Stimulated activated CD4-positive, alpha-beta T cell treated with anti-CD3 and anti-CD28 coated beads, Interleukin-1b, Interleukin-23, amount 100 ng/mL, for 1 hour (primary cell): ENCODE results near the gene ZP3.
"Not testable (repeated sequence)": the region's sequence is repeated elsewhere in the genome, so short reads cannot be mapped to it uniquely, and the experiment has no call there.

Experiments used
- DNase-seq, 2 donors: peaks; one replicate each; pipeline ENCODE4 v3.0.0-alpha.2; 2020; ENCODE audit warnings: low read depth in 2 of 2

ZP3 gene

DNA sequence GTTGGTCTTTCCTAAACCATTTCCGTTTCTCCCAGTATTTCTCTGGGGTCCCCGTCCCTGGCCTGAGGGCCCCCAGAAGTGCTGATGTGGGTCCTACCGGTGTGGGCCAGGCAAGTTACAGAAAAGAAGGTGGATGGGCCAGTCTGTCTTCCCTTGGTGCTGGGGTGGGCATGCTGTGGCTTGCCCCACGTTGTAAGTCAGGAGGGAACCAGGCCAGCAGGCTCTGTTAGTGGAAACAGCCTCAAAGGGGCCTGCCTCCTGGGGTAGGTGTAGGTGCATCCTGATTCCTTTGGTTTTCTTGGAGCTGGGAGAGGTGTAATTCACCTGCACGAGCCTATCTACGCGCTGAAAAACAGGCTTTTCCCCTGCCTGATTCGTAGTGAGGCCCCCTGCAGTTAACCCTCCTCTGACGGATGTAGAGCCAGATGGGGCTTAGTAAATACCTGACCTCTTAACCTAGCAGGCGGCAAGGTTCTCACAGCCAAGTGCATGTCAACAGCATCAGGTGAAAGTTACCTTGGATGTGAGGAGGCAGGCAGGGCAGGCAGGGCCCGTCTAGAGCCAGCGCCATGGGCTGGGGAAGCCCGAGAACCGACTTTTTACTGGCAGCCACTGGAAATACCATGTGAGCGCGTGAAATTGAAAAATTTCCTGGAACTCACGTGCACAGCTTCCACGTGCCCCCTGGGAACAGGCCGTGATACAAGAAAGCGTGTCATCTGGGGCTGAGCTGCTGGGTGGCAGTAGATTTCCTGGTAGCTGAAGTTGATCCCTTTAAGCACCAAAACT lies 61.3 kb downstream of the ZP3 start:
- DNase-seq = not testable (repeated sequence)

DNA sequence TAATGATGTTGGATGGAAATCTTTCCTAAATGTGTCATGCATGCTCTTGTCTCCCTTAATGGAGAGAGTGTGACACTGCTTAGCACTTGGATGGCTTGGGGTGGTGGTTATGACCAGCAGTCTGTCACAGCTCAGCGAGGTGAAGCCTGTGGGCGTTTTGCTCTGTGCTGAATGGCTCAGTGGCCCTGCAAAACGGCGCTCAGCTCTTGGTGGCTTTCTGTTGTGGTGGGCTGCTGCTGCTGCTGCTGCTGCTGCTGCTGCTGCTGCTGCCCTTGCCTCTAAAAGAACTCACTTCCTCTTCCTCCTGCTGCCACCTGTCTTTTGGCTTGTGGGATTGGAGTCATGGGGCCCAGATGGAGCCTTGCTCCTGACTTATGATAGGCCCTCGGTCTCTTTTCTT lies 61.9 kb downstream of the ZP3 start:
- DNase-seq = not testable (repeated sequence)

DNA sequence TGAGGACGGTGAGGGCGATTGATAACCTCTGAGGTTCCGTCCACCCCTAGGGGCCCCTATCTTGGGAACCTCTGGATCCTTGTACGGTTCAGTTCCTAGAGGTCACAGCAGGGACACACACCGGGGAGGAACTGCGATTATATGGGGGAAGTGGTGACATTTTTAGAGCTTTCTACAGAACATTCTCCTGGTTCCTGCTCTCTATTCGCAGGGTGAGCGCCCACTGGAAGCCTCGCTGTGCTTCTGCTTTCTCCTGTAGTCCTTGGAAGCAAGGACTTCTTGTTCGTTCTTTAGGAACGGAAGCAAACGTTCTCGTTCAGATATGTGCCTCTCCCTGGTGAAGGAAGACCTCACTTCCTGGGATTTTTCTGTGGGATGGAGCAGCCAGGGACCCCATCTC lies 63.2 kb downstream of the ZP3 start:
- DNase-seq = not testable (repeated sequence)
